Measurements from ENCODE around the gene PARVA. TPM values are rescaled to one million over a fixed set of nuclear protein-coding genes. Genes with fewer than 3 reads are reported as not detected.

Gene PARVA
- total and polyA plus RNA-seq, 2 of the 8 experiments (the other 6 are each of a cell fraction or from before 2014, with no cell fraction given), result 3.1 to 13.5 TPM

DNA sequence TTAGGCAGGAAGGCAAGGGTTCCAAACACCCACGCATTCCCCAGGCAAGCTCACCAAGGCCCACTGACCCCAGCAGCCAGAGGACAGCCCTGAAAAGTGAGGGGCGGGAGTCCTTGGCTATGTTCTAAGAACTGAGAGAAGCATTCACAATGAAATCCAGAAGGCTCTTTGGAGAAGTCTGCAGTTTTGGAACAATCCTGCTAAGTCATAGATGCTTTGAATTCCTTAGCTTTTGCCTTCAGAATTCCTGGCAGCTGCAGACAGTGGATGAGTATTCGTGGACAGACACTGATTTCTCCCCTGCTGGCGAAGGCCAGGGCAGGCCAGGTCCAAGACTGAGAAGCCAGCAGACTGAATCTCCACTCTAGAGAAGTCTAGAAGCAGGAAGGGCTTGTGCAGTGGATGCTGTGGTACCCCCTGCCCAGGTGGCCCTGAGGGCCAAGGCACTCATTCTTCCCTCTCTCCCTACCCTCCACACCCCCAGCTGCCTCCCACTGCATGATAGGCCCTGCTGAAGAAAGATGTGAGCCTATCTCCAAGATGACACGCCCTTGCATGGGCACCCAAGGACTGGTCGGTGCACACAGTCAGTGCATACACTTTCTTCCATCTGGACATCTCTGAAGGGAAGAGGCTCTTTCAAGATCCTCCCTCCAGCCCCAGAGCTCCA lies 163.7 kb downstream of the PARVA start:
- TF ChIP-seq SIX5 (IDR thresholded peaks at IDR 0.05; ENCODE audit: low read depth, low read length), result no peak
- no peak for TF ChIP-seq SP2 (IDR thresholded peaks at IDR 0.05; ENCODE audit: low read length)
- TF ChIP-seq POLR2AphosphoS5 (IDR thresholded peaks at IDR 0.05; ENCODE audit: low read depth, low read length), result no peak
- no peak for TF ChIP-seq CHD2 (IDR thresholded peaks at IDR 0.05; ENCODE audit: low read length)
- TF ChIP-seq SAP30 (IDR thresholded peaks at IDR 0.05; ENCODE audit: insufficient read depth, insufficient replicate concordance, low read length), result no peak
- TF ChIP-seq ZNF274 (IDR thresholded peaks at IDR 0.05; ENCODE audit: borderline replicate concordance, extremely low read depth, low read length), result no peak
- TF ChIP-seq TCF12 (IDR thresholded peaks at IDR 0.05; ENCODE audit: low read depth, low read length), result no peak
- no peaks in the 10 kb centered on the region for H3K79me2 ChIP-seq (ENCODE audit: control insufficient read depth in 1 of 2, insufficient read depth in 2 of 2, low read length in 2 of 2)
- H2BK12ac ChIP-seq (ENCODE audit: low read depth, low read length), result no peak overlapping the region; the same call in 1 of the 2 replicates
- H3K27ac ChIP-seq (ENCODE audit: low read depth, low read length), result no peak overlapping the region
- H2BK20ac ChIP-seq (ENCODE audit: low read length), result no peak overlapping the region
- 77% methylated on average over 6 of the region's 6 CpGs; no CpG with 5 or more reads in 1 of the 2 experiments for WGBS, 2 experiments (ENCODE audit: extremely low coverage in 1 of 2, insufficient coverage in 1 of 2, insufficient read length in 1 of 2, insufficient replicate concordance in 2 of 2, low coverage in 1 of 2, low lambda C conversion rate in 2 of 2, missing lambda C conversion rate in 1 of 2)
- peak overlapping the region; percentile 52; the same call in 1 of the 2 replicates for H2BK5ac ChIP-seq (ENCODE audit: low read depth, low read length)
- no peak overlapping the region for H3K14ac ChIP-seq (ENCODE audit: insufficient read length)
- no peak for FAIRE-seq
- no peak overlapping the region for H4K5ac ChIP-seq (ENCODE audit: insufficient read length, low read depth, low read length)
- no peaks in the 10 kb centered on the region for H3K36me3 ChIP-seq (ENCODE audit: control insufficient read depth in 2 of 4, insufficient read depth in 4 of 4, low read length in 3 of 4)
- H3K23me2 ChIP-seq (ENCODE audit: low read depth, low read length), result no peaks in the 10 kb centered on the region
- H3K4me3 ChIP-seq (ENCODE audit: extremely low read depth in 1 of 4, insufficient read depth in 2 of 4, low read depth in 3 of 4, low read length in 4 of 4), result no peak overlapping the region
- H3K9ac ChIP-seq (replicated peaks in 1 of 4; ENCODE audit: extremely low read depth in 1 of 4, low read depth in 3 of 4, low read length in 3 of 4), result no peak overlapping the region
- no peaks in the 10 kb centered on the region for H3K9me3 ChIP-seq (ENCODE audit: insufficient read depth in 2 of 2, low read depth in 1 of 2, low read length in 1 of 2)
- POLR2A ChIA-PET (ENCODE audit: partially characterized antibody), result no interaction called here
- H3K18ac ChIP-seq (ENCODE audit: extremely low read depth, low read length), result no peak overlapping the region
- H2AK5ac ChIP-seq (ENCODE audit: low read depth, low read length), result no peak overlapping the region
- H4K20me1 ChIP-seq (replicated peaks in 1 of 2; ENCODE audit: control insufficient read depth in 1 of 2, insufficient read depth in 2 of 2, low read length in 2 of 2), result no peaks in the 10 kb centered on the region
- no peak overlapping the region for H4K8ac ChIP-seq (ENCODE audit: extremely low read depth, insufficient read depth, low read length)
- H3K4me2 ChIP-seq (ENCODE audit: insufficient read depth in 1 of 2, low read depth in 2 of 2, low read length in 2 of 2), result no peak overlapping the region
- no peaks in the 10 kb centered on the region for H3K79me1 ChIP-seq (ENCODE audit: low read depth, low read length)
- CTCF ChIA-PET (ENCODE audit: partially characterized antibody), result interaction anchor here (0.8 kb wide), 1 partner anchor 353 kb away, joined by 3 read pairs; no protein-coding TSS in a partner anchor
- peak in 1 of 2 experiments; percentile 43 for DNase-seq (ENCODE audit: low read depth in 1 of 2, low spot score in 2 of 2)
- no peak overlapping the region for H3K56ac ChIP-seq (replicated peaks; ENCODE audit: insufficient read length, low read depth, low read length)
- H3K27me3 ChIP-seq (replicated peaks in 1 of 4; ENCODE audit: control insufficient read depth in 3 of 4, extremely low read depth in 1 of 4, insufficient read depth in 3 of 4, low read length in 3 of 4), result no peaks in the 10 kb centered on the region; a peak in 1 of 7 replicates
- H4K91ac ChIP-seq (replicated peaks; ENCODE audit: insufficient read length, low read length), result no peak overlapping the region
- no peak overlapping the region for H2AFZ ChIP-seq (ENCODE audit: low read length)
- H3K23ac ChIP-seq (ENCODE audit: insufficient read length), result no peak overlapping the region
- H3K4me1 ChIP-seq (replicated peaks in 1 of 4; ENCODE audit: control insufficient read depth in 3 of 4, insufficient read depth in 4 of 4, low read length in 3 of 4), result no peaks in the 10 kb centered on the region; a peak in 1 of 7 replicates
- peak overlapping the region; percentile 46; the same call in 1 of the 2 replicates for H2BK15ac ChIP-seq (ENCODE audit: low read length)
- no peak overlapping the region for H2BK120ac ChIP-seq (replicated peaks; ENCODE audit: low read depth, low read length)
- no peak overlapping the region for H3K4ac ChIP-seq (replicated peaks; ENCODE audit: insufficient read length, low read depth, low read length)

Measured in H1 (cell line).